ENCODE data around the gene CYP4F12.

CYP4F12 gene

DNA sequence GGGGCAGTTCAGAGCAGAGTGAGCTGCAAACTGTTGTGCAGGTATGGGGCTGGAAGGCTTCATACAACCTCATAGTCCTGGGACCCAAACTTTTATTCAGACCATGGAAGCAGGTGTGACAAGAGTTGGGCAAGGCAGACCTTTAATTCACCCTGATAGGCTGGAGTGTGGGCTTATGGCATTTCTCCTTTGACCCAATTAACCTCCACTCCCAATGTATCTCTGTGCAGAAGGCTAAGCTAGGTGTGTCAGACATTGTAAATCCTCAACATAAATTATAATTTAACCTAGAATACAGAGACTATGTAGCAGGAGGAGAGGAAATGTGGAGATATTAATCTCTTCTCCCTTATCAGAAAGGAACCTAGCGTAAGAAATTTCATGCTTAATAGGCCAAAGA is 42.8 kb downstream of the CYP4F12 start:
- no peak for DNase-seq

DNA sequence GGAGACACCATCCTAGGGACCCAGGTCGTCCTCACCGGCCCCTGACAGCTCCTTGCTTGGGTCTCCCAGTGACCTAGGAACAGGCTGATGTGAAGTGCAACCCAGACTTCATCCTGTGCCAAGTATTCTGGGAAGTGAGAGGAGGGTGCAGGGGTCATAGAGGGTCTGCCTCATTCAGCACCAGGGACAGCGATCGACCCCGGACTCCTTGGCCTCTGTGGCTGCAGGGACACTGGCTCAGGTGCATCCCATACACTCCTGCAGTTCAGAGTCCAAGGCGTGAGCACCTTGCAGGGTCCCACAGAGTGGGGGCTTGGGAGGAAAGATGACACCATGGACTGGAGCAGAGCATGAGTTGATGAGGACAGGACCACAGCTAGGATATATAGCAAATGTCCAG is 44.9 kb downstream of the CYP4F12 start:
- no peak for DNase-seq

DNA sequence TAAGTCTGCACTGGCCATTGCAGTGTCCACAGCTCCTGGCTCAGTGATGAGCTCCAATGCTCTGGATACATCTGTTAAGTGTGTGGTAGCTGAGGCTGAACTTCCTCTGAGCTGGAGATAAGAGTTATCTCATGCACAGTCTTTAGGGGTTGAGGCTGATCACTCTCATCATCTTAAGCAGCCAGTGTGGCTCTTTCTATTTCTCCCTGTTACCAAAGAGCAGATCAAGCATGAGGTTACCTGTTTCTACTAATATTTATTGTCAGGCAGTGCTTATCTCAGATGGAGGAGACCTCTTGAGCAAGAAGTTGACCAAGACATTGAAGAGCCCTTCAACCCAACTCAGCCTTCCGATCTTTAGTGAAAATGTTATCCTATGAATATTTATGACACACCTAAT is 48.4 kb downstream of the CYP4F12 start:
- DNase-seq, result no peak

DNA sequence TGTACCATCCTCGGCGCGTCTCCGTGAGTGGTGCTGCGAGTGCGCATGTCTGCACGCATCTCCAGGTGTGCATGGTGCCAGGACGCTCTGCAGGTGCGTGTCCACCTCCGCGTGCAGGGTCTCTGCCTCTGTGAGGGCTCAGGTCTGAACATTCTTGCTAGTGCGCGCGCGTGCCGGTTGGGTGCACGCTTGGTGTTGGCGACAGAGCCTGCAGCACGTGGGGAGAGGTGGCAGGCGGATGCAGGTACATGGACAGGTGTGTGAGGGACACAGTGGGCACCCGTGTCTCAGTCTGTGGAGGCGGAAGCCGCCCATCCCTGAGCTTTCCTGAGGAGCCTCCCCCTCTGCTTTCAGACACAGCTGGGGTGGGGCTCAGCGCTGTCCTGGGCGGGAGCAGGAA is 50.1 kb downstream of the CYP4F12 start:
- DNase-seq, result no peak

DNA sequence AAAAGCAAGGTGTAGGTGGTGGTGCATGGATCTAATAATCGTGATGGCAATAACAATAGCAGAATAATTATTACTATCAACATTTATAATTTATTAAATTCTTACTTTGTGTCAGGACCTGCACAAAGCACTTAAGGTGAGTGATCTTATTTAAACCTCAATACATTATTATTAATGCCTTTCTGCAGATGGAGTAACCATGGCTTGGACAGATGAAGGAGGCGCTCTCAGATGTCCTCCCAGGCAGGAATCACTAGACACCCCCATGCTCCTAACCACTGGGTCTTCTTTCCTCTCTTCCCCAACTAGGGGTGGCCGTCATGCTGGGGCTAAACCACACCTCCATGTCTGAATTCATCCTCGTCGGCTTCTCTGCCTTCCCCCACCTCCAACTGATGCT is 54.8 kb downstream of the CYP4F12 start, which contains the start of gene OR10H2:
OR10H2 (plus strand) TSS at position 301 of the 400 bp plus-strand sequence; CDS start at position 321, 20 bp downstream.
- no peak for DNase-seq

DNA sequence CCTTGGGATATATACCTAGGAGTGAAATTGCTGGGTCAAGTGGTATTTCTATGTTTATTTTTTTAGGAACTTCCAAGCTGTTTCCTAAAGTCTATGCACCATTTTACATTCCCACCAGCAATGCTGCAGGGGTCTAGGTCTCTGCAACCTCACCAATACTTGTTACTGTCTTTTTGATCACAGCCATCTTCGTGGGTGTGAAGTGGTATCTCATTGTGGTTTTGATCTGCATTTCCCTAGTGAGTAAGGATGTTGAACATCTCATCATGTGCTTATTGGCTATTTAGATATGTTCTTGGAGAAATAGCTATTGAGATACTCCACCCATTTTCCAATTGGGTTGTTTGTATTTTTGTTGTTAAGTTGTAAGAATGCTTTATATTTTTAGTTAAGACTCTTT is 57.7 kb downstream of the CYP4F12 start:
- DNase-seq, result no peak

DNA sequence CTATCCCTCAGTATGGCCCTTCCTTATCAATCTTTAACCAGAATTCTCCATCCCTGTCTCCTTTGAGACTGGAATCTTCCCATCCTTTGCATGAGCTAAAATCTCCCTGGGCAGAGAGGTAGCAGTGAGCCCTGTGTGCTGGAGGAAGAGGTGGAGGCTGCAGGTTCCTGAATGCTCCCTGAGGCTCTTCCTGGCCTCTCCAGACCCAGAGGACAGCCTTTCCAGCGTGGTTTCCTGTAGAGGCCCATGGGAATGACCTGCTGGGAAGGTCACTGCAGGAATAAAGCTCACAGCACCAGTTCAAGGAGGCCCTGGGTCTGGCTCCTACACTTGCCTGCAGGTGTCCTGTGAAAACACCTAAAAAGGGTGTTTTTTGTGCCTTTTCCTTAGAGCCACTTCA is 59.5 kb downstream of the CYP4F12 start:
- DNase-seq, result no peak

DNA sequence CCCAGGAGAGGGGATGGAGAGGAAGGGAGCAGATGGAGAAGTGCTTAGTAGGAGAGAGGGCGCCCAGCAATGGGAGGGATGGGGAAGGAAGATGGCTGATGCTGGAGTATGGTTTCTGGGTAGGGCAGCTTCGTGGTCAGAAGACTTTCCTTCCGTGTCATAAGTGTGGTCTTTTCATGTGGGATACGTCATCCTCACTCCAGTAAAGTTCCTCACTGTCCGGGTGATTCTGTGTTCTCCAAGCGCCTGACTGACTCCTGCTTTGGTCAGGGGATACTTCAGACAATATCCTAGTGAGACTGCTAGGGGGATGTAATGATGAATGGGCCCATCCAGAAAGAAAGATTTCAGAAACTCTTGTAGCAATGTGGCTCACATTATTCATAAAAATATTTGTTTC is 61.0 kb downstream of the CYP4F12 start:
- no peak for DNase-seq

DNA sequence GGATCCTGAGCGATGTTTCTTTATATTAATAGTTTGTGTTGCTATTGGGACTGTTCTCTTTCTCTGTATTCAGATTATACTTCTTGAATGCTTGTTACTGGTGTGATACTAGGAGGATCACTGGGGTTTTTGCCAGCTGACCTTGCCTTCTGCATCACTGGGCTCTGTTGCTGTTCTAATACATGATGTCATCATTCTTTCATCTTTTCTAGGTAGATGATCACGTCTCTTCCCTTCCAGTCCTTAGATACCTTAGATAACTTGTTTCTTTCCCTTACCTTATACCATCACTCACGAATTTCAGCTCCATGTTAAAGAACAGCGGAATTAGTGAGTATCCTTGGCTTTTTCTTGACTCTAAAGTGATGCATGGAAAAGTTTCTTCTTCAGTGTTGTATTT is 64.8 kb downstream of the CYP4F12 start, which contains the start of gene OR10H3:
OR10H3 (plus strand) TSS at position 264 of the 400 bp plus-strand sequence. CDS start 3,408 bp downstream, outside the sequence.
- no peak for DNase-seq

DNA sequence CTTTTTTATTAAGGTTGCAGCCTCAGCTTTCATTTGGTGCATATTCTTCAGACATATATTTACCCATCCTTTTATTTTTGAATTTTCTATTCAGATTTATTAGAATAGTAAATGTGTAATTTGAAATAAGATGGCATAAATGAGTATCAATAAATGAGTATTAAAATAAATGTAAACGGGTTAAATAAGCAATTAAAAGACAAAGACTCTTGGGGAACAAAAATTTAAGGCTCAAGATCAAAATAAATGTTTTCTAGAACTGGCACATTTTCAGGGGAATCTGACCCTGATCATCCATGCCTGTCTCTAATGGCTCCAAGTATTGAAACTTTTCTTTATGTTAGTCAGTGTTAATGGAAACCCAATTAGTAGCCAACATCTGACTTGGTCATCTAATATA is 67.9 kb downstream of the CYP4F12 start:
- DNase-seq, result no peak
